HepG2 (cell line): Measurements from ENCODE around the gene HES1. TPM values are rescaled to one million over a fixed set of nuclear protein-coding genes. Genes with fewer than 3 reads are reported as not detected.

ENCODE experiments used
- ARID5B ChIP-seq: IDR thresholded peaks from 2 replicates; pipeline ENCODE4 v1.4.0; 2020; ENCODE audit warnings: mild to moderate bottlenecking, missing genetic modification reagents
- ELF3 ChIP-seq: IDR thresholded peaks from 2 replicates; pipeline ENCODE4 v1.6.1; 2016; ENCODE audit warnings: missing genetic modification reagents, missing compliant biosample characterization
- IRF1 ChIP-seq: sonication (generic); formaldehyde crosslinking; IDR thresholded peaks from 2 replicates; pipeline ENCODE4 v1.4.0; 2020; ENCODE audit warnings: low read depth, mild to moderate bottlenecking, missing genetic modification reagents
- KMT2B ChIP-seq: IDR thresholded peaks from 2 replicates; pipeline ENCODE4 v1.6.1; 2016; ENCODE audit warnings: missing genetic modification reagents, missing compliant biosample characterization
- MTF2 ChIP-seq: sonication (generic); formaldehyde crosslinking; IDR thresholded peaks from 2 replicates; pipeline ENCODE4 v1.5.0; 2020; ENCODE audit warnings: missing genetic modification reagents, borderline replicate concordance
- NFIB ChIP-seq: sonication (generic); formaldehyde crosslinking; IDR thresholded peaks from 2 replicates; pipeline ENCODE4 v1.9.0; 2021; ENCODE audit warnings: missing genetic modification reagents, mild to moderate bottlenecking, borderline replicate concordance
- NPAS2 ChIP-seq: sonication (generic); formaldehyde crosslinking; IDR thresholded peaks from 2 replicates; pipeline ENCODE4 v1.8.0; 2022; ENCODE audit warnings: mild to moderate bottlenecking, missing genetic modification reagents, borderline replicate concordance
- PRDM4 ChIP-seq: sonication (generic); formaldehyde crosslinking; IDR thresholded peaks from 2 replicates; pipeline ENCODE4 v1.9.0; 2021; ENCODE audit warnings: missing genetic modification reagents, borderline replicate concordance
- ZBTB40 ChIP-seq, 2 experiments: fragments of 450-650 bp in 1 of 2; sonication (generic) in 1 of 2; formaldehyde crosslinking in 1 of 2; IDR thresholded peaks; 2 replicates each; pipeline versions ENCODE4 v1.6.1 to v1.8.0; 2016 to 2022; ENCODE audit warnings: antibody characterized with exemption in 1 of 2, mild to moderate bottlenecking in 1 of 2, missing genetic modification reagents in 1 of 2
- polyA plus RNA-seq, 8 experiments: library from polyadenylated mRNA; depleted of rRNA in 3 of 8; stranded (reverse) in 7 of 8; unstranded in 1 of 8; fragments of >200 nt; fragmentation: Illumina TruSeq in 4 of 8; extraction: Trizol in 4 of 8; gene quantifications; 2 replicates each; pipeline versions ENCODE4 v1.2.1 to v1.2.3, GENCODE V29; 2011 to 2016; ENCODE audit warnings: low read depth in 4 of 8, missing spikeins in 1 of 8, mixed read lengths in 1 of 8; ENCODE audit not compliant: insufficient read depth in 1 of 8
- total RNA-seq, 5 experiments: library from RNA; depleted of rRNA; stranded (reverse); fragments of >200 nt; fragmentation: Illumina TruSeq; extraction: Trizol; gene quantifications; 2 replicates each; pipeline ENCODE4 v1.2.3, GENCODE V29; 2016; ENCODE audit warnings: low read depth in 1 of 5

Gene HES1
- total and polyA plus RNA-seq, 2 of the 13 experiments (the other 11 are each of a cell fraction or from before 2014, with no cell fraction given) = 15.4 to 19.8 TPM

GRCh38 chr3:194137506-194138474 lies 1.8 kb downstream of the HES1 start (continued):
- TF ChIP-seq ZBTB40 (IDR thresholded peaks at IDR 0.05) (no peak), ZBTB40 (CRISPR knock-in tag; IDR thresholded peaks at IDR 0.05) (peak; percentile 48), IRF1 (0 out of 2 replicates have a peak, but pooled peaks have one; percentile 32), NPAS2 (CRISPR knock-in tag) (no peak), KMT2B (CRISPR knock-in tag) (peak; percentile 49; the same call in 1 of the 2 replicates), PRDM4 (no peak), MTF2 (CRISPR knock-in tag) (no peak), ELF3 (CRISPR knock-in tag) (no peak; the same call in 1 of the 2 replicates), ARID5B (CRISPR knock-in tag) (peak; percentile 17), NFIB (CRISPR knock-in tag) (no peak)
